ENCODE data around the gene TM2D1.
"Not testable (repeated sequence)": the region's sequence is repeated elsewhere in the genome, so short reads cannot be mapped to it uniquely, and the experiment has no call there.

The TM2D1 gene

GRCh38 chr1:61727544-61727943, 2.6 kb upstream of the TM2D1 start:
- in situ Hi-C loops (cut with MboI; ENCODE audit: low pct_unique_long_range_greater_than_20kb, low sequenced_read_pairs), result no loop called here
- DNase-seq, result no peak

- in situ Hi-C loops (cut with MboI; ENCODE audit: low pct_unique_long_range_greater_than_20kb, low sequenced_read_pairs), result no loop called here
- no peak for DNase-seq
Observed at GRCh38 chr1:61724506-61724812, 482 bp downstream of the TM2D1 start.

- DNase-seq; in situ Hi-C loops (cut with MboI; ENCODE audit: low pct_unique_long_range_greater_than_20kb, low sequenced_read_pairs): not testable (repeated sequence)
Observed at GRCh38 chr1:61718996-61719663, 5.8 kb downstream of the TM2D1 start.

GRCh38 chr1:61711969-61712368, 13.0 kb downstream of the TM2D1 start:
- no peak for DNase-seq
- in situ Hi-C loops (cut with MboI; ENCODE audit: low pct_unique_long_range_greater_than_20kb, low sequenced_read_pairs), result no loop called here

GRCh38 chr1:61711257-61711656, 13.7 kb downstream of the TM2D1 start:
- in situ Hi-C loops (cut with MboI; ENCODE audit: low pct_unique_long_range_greater_than_20kb, low sequenced_read_pairs); DNase-seq: not testable (repeated sequence)

- in situ Hi-C loops (cut with MboI; ENCODE audit: low pct_unique_long_range_greater_than_20kb, low sequenced_read_pairs), result no loop called here
Observed at GRCh38 chr1:61709908-61710289, 15.0 kb downstream of the TM2D1 start.

GRCh38 chr1:61708953-61709907, 15.7 kb downstream of the TM2D1 start:
- no peak for DNase-seq
- in situ Hi-C loops (cut with MboI; ENCODE audit: low pct_unique_long_range_greater_than_20kb, low sequenced_read_pairs), result no loop called here

More at GRCh38 chr1:61709908-61710289, 15.0 kb downstream of the TM2D1 start:
- no peak for DNase-seq

GRCh38 chr1:61699911-61700851, 24.8 kb downstream of the TM2D1 start:
- DNase-seq, result no peak
- in situ Hi-C loops (cut with MboI; ENCODE audit: low pct_unique_long_range_greater_than_20kb, low sequenced_read_pairs), result no loop called here

GRCh38 chr1:61692155-61692800, 32.7 kb downstream of the TM2D1 start:
- no peak for DNase-seq
- in situ Hi-C loops (cut with MboI; ENCODE audit: low pct_unique_long_range_greater_than_20kb, low sequenced_read_pairs), result no loop called here

GRCh38 chr1:61687901-61688300, 37.0 kb downstream of the TM2D1 start:
- in situ Hi-C loops (cut with MboI; ENCODE audit: low pct_unique_long_range_greater_than_20kb, low sequenced_read_pairs), result no loop called here
- DNase-seq, result no peak

GRCh38 chr1:61682891-61683290, 42.0 kb downstream of the TM2D1 start:
- in situ Hi-C loops (cut with MboI; ENCODE audit: low pct_unique_long_range_greater_than_20kb, low sequenced_read_pairs), result no loop called here
- DNase-seq, result no peak

GRCh38 chr1:61680500-61680899, 44.4 kb downstream of the TM2D1 start:
- no peak for DNase-seq
- in situ Hi-C loops (cut with MboI; ENCODE audit: low pct_unique_long_range_greater_than_20kb, low sequenced_read_pairs), result no loop called here

GRCh38 chr1:61676881-61677280, 48.1 kb downstream of the TM2D1 start:
- DNase-seq; in situ Hi-C loops (cut with MboI; ENCODE audit: low pct_unique_long_range_greater_than_20kb, low sequenced_read_pairs): not testable (repeated sequence)

- no peak for DNase-seq
Observed at GRCh38 chr1:61674221-61674620, 50.7 kb downstream of the TM2D1 start.

GRCh38 chr1:61672376-61672775, 52.6 kb downstream of the TM2D1 start:
- in situ Hi-C loops (cut with MboI; ENCODE audit: low pct_unique_long_range_greater_than_20kb, low sequenced_read_pairs), result no loop called here
- no peak for DNase-seq

More at GRCh38 chr1:61674221-61674620, 50.7 kb downstream of the TM2D1 start:
- in situ Hi-C loops (cut with MboI; ENCODE audit: low pct_unique_long_range_greater_than_20kb, low sequenced_read_pairs), result no loop called here

GRCh38 chr1:61670445-61670844, 54.5 kb downstream of the TM2D1 start:
- no peak for DNase-seq
- in situ Hi-C loops (cut with MboI; ENCODE audit: low pct_unique_long_range_greater_than_20kb, low sequenced_read_pairs), result no loop called here

- peak; percentile 60 for DNase-seq
- in situ Hi-C loops (cut with MboI; ENCODE audit: low pct_unique_long_range_greater_than_20kb, low sequenced_read_pairs), result no loop called here
Observed at GRCh38 chr1:61670016-61670415, 54.9 kb downstream of the TM2D1 start.

- DNase-seq, result no peak
- in situ Hi-C loops (cut with MboI; ENCODE audit: low pct_unique_long_range_greater_than_20kb, low sequenced_read_pairs), result no loop called here
Observed at GRCh38 chr1:61659061-61659460, 65.9 kb downstream of the TM2D1 start.

GRCh38 chr1:61655453-61655852, 69.5 kb downstream of the TM2D1 start:
- DNase-seq, result no peak
- in situ Hi-C loops (cut with MboI; ENCODE audit: low pct_unique_long_range_greater_than_20kb, low sequenced_read_pairs), result no loop called here

Data from KBM-7 (cell line).